Smooth muscle cell (in vitro differentiated cells): ENCODE results near the gene WLS. TPM values are rescaled to one million over a fixed set of nuclear protein-coding genes. Genes with fewer than 3 reads are reported as not detected.

Experiments used
- DNase-seq: peaks from one replicate; lab custom pipeline; 2025; ENCODE audit not compliant: unreplicated experiment; lab: John Stamatoyannopoulos, UW
- H2AFZ ChIP-seq: fragments of 200-600 bp; sonication (generic); 2 replicates; pipeline ENCODE4 v1.6.0; 2016; ENCODE audit warnings: antibody characterized with exemption, low read depth, mild to moderate bottlenecking
- H3F3A ChIP-seq: fragments of 200-600 bp; sonication (generic); 2 replicates; pipeline ENCODE4 v1.6.0; 2017; ENCODE audit warnings: antibody characterized with exemption, low read depth
- H3K27ac ChIP-seq: fragments of 200-600 bp; sonication (generic); 2 replicates; pipeline ENCODE4 v1.5.1; 2016; ENCODE audit warnings: low read depth, mild to moderate bottlenecking
- H3K27me3 ChIP-seq: fragments of 200-600 bp; sonication (generic); 2 replicates; pipeline ENCODE4 v1.6.1; 2016; ENCODE audit warnings: low read depth, mild to moderate bottlenecking
- H3K36me3 ChIP-seq: fragments of 200-600 bp; sonication (generic); 2 replicates; pipeline ENCODE4 v1.5.1; 2016; ENCODE audit warnings: low read depth
- H3K4me1 ChIP-seq: fragments of 200-600 bp; sonication (generic); 2 replicates; pipeline ENCODE4 v1.5.1; 2016; ENCODE audit warnings: low read depth
- H3K4me2 ChIP-seq: fragments of 200-600 bp; sonication (generic); 2 replicates; pipeline ENCODE4 v1.6.0; 2016; ENCODE audit warnings: mild to moderate bottlenecking
- H3K4me3 ChIP-seq: fragments of 200-600 bp; sonication (generic); 2 replicates; pipeline ENCODE4 v1.5.1; 2016; ENCODE audit warnings: mild to moderate bottlenecking
- H3K79me2 ChIP-seq: fragments of 200-600 bp; sonication (generic); 2 replicates; pipeline ENCODE4 v1.6.0; 2016; ENCODE audit warnings: low read depth, mild to moderate bottlenecking
- H3K9ac ChIP-seq: fragments of 200-600 bp; sonication (generic); 2 replicates; pipeline ENCODE4 v1.6.0; 2016; ENCODE audit warnings: low read depth
- H3K9me3 ChIP-seq: fragments of 200-600 bp; sonication (generic); replicated peaks from 2 replicates; pipeline ENCODE4 v1.5.1; 2016; ENCODE audit warnings: low read depth
- H4K20me1 ChIP-seq: fragments of 200-600 bp; sonication (generic); 2 replicates; pipeline ENCODE4 v1.6.0; 2016; ENCODE audit warnings: low read depth
- CTCF ChIP-seq: fragments of 200-600 bp; sonication (generic); IDR thresholded peaks from 2 replicates; pipeline ENCODE4 v1.5.1; 2017; ENCODE audit warnings: borderline replicate concordance, mild to moderate bottlenecking, antibody characterized with exemption; ENCODE audit not compliant: insufficient read depth, poor library complexity, severe bottlenecking
- WGBS: methylation state at CpG from one replicate; pipeline ENCODE4 v1.1.7; 2016; ENCODE audit warnings: low lambda C conversion rate; 5-methylcytosine and 5-hydroxymethylcytosine counted together
- polyA plus RNA-seq: library from polyadenylated mRNA; unstranded; fragments of >200 nt; fragmentation: Nextera tagmentation; extraction: Ambion mirVana; gene quantifications from 2 replicates; pipeline ENCODE4 v1.2.1, GENCODE V29; 2016
- total RNA-seq: library from RNA; depleted of rRNA; stranded (reverse); fragments of >200 nt; gene quantifications from 2 replicates; pipeline ENCODE4 v1.2.3, GENCODE V29; 2014

Gene WLS
- total and polyA plus RNA-seq, 2 experiments from 2014 or later: 58.1 to 112 TPM

GRCh38 chr1:68129536-68130250 lies 102.6 kb downstream of the WLS start:
- no peak overlapping the region for H3K4me3 ChIP-seq
- H4K20me1 ChIP-seq: peaks cover 6% of the 10 kb centered on the region
- no peaks in the 10 kb centered on the region for H3F3A ChIP-seq
- DNase-seq: no peak
- no peak overlapping the region for H2AFZ ChIP-seq
- H3K79me2 ChIP-seq: no peaks in the 10 kb centered on the region
- no peaks in the 10 kb centered on the region for H3K27me3 ChIP-seq
- no peak overlapping the region for H3K9ac ChIP-seq
- no peak overlapping the region for H3K4me2 ChIP-seq
- TF ChIP-seq CTCF: no peak
- H3K36me3 ChIP-seq: peaks cover 7% of the 10 kb centered on the region
- H3K9me3 ChIP-seq: no peaks in the 10 kb centered on the region
- WGBS: 86% methylated on average over 6 of the region's 6 CpGs
- H3K27ac ChIP-seq: no peak overlapping the region
- H3K4me1 ChIP-seq: peaks cover 6% of the 10 kb centered on the region

- H3K36me3 ChIP-seq: no peaks in the 10 kb centered on the region
Measured at GRCh38 chr1:68128820-68129219, 103.5 kb downstream of the WLS start.

GRCh38 chr1:68128157-68128556 lies 104.2 kb downstream of the WLS start:
- H2AFZ ChIP-seq: no peak overlapping the region
- WGBS: 0% methylated on average over 1 of the region's 1 CpG
- TF ChIP-seq CTCF: no peak
- no peak for DNase-seq
- H3K36me3 ChIP-seq: no peaks in the 10 kb centered on the region
- H3F3A ChIP-seq: no peaks in the 10 kb centered on the region
- no peak overlapping the region for H3K4me3 ChIP-seq
- H3K27ac ChIP-seq: peak overlapping the region; percentile 50
- peaks cover 6% of the 10 kb centered on the region for H3K4me1 ChIP-seq
- no peaks in the 10 kb centered on the region for H3K79me2 ChIP-seq
- no peaks in the 10 kb centered on the region for H3K9me3 ChIP-seq
- peak overlapping the region; percentile 22 for H3K4me2 ChIP-seq
- H3K27me3 ChIP-seq: no peaks in the 10 kb centered on the region
- H4K20me1 ChIP-seq: peaks cover 6% of the 10 kb centered on the region
- H3K9ac ChIP-seq: no peak overlapping the region

More at GRCh38 chr1:68128820-68129219, 103.5 kb downstream of the WLS start:
- peaks cover 6% of the 10 kb centered on the region for H4K20me1 ChIP-seq
- no peak for TF ChIP-seq CTCF
- H3K9ac ChIP-seq: no peak overlapping the region
- H2AFZ ChIP-seq: no peak overlapping the region
- 35% methylated on average over 10 of the region's 10 CpGs for WGBS
- H3K27ac ChIP-seq: peak overlapping the region; percentile 50
- no peak overlapping the region for H3K4me3 ChIP-seq
- no peaks in the 10 kb centered on the region for H3K79me2 ChIP-seq
- peak overlapping the region; percentile 22 for H3K4me2 ChIP-seq
- no peaks in the 10 kb centered on the region for H3K9me3 ChIP-seq
- no peaks in the 10 kb centered on the region for H3F3A ChIP-seq
- DNase-seq: no peak
- H3K4me1 ChIP-seq: peaks cover 6% of the 10 kb centered on the region
- H3K27me3 ChIP-seq: no peaks in the 10 kb centered on the region

GRCh38 chr1:68121536-68121935 lies 110.8 kb downstream of the WLS start:
- Histone ChIP-seq H3K4me2 (no peak overlapping the region), H4K20me1 (no peaks in the 10 kb centered on the region), H3K27me3 (no peaks in the 10 kb centered on the region), H3K9me3 (no peaks in the 10 kb centered on the region), H3K27ac (peak overlapping the region; percentile 25), H3F3A (no peaks in the 10 kb centered on the region), H3K36me3 (no peaks in the 10 kb centered on the region), H3K79me2 (no peaks in the 10 kb centered on the region), H3K9ac (no peak overlapping the region), H3K4me3 (no peak overlapping the region), H3K4me1 (no peaks in the 10 kb centered on the region), H2AFZ (no peak overlapping the region)
- TF ChIP-seq CTCF: no peak
- WGBS: 37% methylated on average over 4 of the region's 4 CpGs
- DNase-seq: no peak
